Inferior parietal cortex (tissue), 1 donor: Measurements from ENCODE around the gene SLC47A2.
A peak's percentile ranks its signal among the peaks of the same experiment; 100 is the strongest.

Experiments used
- DNase-seq: peaks from one replicate; pipeline ENCODE4 v3.0.0-alpha.2; 2016; ENCODE audit errors: extremely low spot score

SLC47A2 gene

DNA sequence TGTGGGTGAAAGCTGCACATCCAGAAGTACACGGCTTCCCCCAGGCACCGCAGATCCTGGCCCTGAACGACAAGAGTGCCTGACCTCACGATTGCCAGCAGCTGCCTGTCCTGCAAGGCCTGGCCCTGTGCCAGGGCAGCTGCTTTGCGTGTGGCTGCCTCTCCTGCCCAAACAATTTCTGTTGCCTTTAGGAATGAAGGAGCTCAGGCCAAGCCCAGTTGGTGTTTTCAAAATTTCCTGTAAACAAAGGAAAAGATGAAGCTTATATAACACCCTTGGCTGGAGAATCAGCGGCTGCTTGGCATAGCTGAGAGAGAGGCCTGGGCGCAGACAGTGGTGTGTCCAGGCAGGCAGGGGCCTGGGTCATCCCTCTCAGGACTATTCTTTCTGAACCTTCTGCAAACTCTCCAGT, 11.7 kb upstream of the SLC47A2 start:
- DNase-seq = peak; percentile 71

DNA sequence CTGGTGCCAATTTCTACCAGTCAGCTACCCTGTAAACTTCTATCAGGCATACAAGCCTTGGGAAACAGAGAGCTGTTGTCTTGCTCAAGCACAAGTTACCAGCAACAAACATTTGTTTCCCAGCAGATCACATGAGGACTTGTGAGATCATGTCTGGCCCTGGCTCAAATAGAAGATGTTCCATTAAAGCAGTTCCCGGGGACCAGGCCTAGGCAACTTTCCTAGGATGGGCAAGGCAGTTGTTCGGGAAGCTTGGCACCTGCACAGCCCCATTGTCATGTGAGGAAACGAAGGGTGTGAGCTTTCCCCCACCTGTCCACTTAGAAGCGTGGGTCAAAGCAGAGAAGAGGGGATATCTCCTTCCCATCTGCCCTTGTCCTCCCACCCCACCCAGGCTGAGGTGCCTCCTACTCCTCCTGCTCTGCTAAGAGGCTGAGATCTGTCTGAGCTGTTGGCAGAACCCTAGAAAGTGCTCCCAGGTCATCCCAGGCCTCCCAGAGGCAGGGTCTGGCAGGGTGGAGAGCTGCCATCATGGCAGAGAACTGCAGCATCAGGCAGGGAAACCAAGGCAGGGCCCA, 11.2 kb upstream of the SLC47A2 start:
- peak; percentile 92 for DNase-seq

DNA sequence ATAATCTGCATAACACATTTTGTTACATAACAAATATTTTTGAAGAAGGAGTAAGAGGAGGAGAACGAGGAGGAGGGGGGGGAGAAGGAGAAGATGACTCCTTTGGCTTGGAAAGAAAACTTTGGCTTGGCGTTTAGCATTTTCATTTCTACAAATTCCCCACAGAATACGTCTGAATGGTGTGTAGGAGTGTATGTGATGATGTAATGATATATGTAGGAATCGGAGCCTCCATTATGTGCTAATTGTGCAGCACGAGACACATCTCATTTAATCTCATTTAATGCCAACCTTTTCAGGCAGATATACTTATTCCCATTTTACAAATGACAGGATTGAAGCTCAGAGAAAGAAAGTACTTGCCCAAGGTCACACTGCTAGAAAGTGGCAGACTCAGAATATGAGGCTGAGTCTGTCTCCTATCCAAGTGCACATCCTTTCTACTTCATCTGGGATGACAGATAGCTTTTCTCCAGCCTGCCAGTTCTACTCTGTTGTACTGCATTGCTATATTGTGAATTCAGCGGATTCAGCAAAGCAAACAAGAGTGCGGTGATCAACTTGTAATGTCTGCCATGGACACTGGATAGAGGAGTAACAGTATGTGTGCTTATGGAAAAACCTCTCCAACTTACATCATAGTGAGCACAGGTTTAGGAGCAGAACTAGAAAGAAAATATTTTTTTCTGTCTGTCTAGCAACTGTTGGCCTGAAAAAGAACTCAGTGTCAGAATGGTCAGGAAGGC, 10.4 kb upstream of the SLC47A2 start:
- peak; percentile 17 for DNase-seq

DNA sequence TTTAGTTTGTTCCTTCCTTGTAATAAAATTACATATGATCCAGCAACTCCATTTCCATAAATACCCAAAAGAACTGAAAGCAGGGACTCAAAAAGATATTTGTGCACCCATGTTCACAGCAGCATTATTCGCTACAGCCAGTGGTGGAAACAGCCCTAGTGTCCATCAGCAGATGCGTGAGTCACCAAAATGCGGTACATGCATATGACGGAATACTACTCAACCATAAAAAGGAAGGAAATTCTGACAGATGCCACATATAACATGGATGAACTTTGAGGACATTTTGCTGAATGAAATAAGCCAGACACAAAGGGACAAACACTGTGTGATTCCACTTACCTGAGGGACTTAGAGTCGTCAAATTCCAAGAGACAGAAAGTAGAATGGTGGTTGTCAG, 9.1 kb upstream of the SLC47A2 start:
- no peak for DNase-seq

GRCh38 chr17:19724501-19725420, 8.4 kb upstream of the SLC47A2 start:
- peak; percentile 16 for DNase-seq

DNA sequence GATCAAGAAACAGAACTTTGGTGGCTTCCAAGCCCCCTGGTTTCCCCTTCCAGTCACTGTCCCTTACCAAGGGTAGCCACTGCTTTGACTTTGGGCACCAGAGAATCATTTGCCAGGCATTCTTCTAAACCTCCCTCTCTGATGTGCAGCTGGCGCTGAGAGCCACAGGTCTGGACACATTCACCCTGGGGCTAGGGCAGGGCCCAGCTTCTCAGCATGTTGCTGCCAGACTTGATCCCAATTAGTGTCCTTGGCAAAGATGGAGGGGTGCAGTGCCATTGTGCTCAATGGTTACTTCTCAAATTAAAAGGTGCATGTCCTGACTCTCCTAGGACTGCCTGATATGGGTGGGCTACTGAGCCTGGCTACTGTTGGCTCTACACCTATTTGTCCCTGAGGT, 7.6 kb upstream of the SLC47A2 start:
- DNase-seq = no peak

- no peak for DNase-seq
Measured at GRCh38 chr17:19720631-19721426, 4.4 kb upstream of the SLC47A2 start.

DNA sequence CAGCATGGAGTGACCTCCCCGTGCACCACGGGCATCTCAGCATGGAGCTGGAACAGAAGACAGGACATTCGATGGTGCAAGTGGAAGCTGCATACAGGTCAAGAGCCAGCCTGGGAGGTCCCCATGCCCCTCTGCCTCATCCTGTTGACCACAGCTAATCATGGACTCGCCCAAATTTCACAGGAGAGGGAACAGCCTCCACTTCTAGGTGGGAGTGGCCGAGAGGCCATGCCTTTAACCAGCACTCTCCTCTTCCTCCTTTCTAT, 3.8 kb upstream of the SLC47A2 start:
- DNase-seq = no peak

DNA sequence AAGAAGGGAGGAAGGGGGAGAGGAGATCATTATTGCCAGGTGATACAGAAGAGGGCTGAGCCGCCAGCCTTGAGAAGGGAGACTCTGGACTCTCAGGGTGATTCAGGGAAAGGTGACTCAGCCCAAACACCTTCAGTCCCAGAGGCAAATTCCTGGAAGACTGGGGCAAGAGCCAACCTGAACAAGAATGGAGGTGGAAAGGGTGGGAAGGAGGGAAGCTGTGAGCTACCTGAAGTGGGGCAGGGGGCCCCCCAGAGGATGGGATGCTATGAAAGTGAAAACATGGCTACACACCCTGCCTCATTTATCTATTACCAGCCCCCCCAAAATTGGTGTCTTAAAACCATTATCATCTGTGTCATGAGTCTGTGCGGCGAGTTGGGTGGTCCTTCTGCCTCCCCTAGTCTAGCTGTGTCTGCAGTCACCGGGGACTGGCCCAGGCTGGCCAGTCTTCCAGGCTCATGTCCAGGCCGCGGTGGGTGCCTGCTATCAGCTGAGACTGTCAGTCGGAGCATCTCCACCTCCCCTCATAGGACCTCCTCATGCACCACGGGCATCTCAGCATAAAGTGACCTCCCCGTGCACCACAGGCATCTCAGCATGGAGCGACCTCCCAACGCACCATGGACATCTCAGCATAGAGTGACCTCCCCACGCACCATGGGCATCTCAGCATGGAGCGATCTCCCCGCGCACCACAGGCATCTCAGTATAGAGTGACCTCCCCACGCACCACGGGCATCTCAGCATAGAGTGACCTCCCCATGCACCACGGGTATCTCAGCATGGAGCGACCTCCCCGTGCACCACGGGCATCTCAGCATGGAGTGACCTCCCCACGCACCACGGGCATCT, 3.2 kb upstream of the SLC47A2 start:
- DNase-seq = no peak

GRCh38 chr17:19718613-19719354, 2.4 kb upstream of the SLC47A2 start:
- DNase-seq = no peak

- DNase-seq = no peak
Measured at GRCh38 chr17:19718041-19718612, 1.7 kb upstream of the SLC47A2 start.

- no peak for DNase-seq
Measured at GRCh38 chr17:19717411-19717908, 1.1 kb upstream of the SLC47A2 start.

DNA sequence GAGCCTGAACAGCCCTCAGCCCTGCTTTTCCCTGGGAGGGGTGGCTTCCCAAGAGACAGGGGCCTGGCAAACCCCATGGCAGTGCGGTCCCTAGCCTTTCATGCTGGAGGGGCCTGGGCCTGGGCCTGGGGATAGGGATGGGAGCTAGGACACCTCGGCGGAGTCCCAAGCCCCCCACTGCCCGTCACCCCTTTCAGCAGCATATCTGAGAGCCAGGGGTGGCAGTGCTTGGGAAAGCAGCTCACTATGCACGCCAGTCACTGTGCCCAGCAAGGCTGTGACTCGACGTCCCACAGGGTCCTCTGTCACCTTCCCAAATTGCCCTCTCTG, 612 bp upstream of the SLC47A2 start:
- DNase-seq = no peak

DNA sequence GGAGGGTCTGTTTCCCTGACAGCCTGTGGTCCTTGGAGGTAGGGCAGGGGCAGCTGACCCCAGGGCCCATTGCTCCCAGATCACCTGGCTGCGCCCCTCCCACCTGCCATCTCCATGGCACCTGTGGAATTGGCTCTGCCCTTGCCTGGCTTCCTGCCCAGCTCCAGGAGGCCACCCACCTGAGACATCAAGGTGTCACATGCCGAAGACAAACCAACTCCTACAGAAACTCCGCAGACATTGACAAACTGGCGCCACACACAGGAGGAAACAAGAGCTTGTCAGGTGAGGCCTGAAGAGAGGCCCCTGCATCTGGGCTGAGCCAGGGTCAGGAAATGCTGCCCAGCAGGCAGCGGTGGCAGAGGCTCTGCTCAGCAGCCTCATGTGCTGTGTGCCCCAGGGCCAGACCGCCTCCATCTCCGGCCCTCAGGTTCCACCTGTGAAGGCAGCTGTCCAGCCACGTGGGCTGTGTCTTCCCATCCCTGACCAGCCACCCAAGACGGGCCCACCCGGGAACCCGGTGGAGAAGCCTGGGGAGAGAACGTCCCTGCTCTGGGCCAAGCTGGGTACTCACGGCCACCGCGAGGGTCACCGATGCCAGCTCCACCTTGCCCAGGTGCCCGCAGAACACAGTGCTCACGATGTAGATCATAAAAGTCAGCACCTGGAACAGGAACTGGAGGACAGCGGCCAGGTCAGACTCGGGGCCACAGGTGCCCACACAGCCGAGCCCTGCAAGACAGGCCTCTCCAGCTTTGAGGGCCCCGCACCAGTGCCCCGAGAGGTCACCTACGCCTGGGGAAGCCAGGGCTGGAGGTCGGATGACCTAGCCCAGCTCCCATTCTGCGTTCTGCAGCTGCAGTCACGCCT, 1.6 kb downstream of the SLC47A2 start:
- DNase-seq = no peak

GRCh38 chr17:19713901-19714361, 2.5 kb downstream of the SLC47A2 start:
- DNase-seq = no peak

DNA sequence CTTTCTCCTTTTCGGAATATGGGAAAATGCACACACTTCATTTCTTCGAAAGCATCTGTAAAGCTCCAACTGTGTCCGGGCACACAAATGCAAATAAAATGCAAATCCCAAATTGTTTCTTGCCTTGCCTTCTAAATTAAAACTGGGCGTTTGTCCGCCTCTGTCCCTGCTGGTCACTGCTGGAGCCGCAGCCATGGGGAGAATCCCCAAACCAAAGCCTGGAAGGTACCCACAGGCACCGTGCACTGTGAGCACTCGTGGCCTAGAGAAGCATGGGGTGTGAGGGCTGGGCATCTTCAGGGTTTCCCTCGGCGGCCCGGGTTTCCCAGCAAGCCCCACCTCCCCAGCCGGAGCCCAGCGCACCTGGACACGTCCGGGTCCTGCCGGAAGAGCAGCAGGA, 2.9 kb downstream of the SLC47A2 start:
- no peak for DNase-seq

DNA sequence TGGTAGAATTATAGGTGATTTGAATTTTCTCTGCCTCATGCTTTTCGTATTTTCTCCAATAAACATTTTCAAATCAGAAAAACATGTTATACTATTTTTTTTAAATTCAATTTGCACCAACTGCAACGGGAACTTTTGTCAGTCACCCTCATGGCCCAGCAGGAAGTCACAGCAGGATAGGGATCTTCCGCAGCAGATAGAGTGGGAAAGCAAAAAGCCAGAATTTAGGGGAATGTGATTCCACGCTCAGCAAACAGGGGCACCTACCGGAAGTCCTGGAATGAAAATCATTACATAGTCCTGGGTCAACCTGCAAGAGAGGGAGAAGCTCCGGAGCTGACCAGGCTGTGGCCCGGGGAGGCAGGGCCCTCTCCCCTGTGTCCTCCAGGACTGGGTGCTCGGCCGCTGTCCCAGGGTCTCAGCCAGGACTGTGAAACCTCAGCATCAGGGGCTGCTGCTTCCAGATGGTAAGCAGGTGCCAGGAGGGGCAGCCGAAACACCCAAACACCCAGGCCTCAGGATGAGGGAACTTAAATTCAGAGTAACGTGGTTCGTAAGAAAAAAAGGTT, 3.9 kb downstream of the SLC47A2 start:
- DNase-seq = no peak

DNA sequence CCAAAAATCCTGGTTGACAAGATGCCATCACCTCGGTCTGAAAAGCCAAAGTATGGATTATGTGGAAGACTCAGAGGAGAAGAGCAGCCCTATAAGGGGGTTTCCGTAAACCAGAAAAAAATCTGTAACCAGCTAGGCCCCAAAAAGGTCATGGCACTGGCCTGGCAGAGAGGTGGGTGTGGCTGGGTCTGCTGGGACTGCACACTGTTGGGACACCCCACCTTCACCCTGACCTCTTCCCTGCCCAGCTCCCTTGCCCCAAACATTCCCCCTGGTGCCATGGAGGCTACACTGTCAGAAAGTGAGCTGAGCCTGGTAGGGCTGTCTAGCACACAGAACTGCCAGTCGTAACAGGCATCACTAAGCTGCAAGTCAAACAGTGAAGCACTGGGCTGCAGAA, 6.5 kb downstream of the SLC47A2 start:
- no peak for DNase-seq
